ENCODE data around the gene DOCK2.

DOCK2 gene

GRCh38 chr5:169871826-169872490 lies 234.9 kb downstream of the DOCK2 start:
- DNase-seq, result no peak

DNA sequence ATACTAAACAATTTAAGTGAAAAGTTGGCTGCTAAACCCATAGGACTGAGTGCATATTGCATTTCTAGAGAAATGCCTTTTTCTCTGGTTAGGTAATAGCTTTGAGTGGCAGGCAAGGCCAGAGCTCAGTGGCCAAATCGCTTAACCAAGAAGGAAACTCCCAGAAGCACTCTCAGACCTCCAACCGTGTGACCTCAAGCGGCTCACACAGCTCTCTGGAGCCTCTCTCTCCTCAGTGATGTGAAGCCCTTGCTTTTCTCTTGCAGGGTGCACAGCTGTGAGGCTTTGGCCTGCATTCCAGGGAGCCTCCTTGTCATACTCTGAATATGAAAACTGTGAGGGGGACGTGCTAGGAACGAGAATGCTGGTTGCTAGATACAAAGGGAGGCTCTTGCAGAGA lies 236.6 kb downstream of the DOCK2 start:
- no peak for DNase-seq

GRCh38 chr5:169874621-169875020 lies 237.5 kb downstream of the DOCK2 start:
- no peak for DNase-seq

DNA sequence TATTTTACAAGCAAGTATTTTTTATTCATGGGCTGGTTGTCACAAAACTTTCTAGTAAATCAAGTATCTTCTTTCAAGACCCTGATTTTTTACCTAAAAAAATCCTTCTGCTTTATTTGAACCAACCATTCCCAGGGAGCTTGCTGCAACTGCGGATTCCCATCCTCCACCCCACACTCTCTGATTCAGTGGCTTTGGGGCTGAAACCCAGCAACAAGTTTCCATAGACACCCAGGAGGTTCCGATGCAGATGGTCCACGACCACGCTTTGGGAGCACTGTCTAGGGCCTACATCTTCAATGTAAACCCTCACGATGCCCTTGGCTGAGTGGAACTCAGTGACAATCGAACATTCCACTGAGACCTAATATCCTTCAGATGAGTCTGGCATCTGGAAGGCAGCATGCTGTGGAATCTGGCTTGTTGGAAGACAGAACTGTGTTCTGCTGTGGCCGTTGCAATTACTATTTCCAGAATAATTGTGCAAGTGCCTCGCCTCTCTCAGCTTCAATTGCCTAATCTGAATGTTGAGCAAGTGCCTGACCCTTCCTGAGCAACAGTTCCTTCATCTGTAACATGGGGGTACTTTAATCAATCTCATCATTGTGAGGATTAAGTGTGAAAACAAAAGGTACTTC lies 238.1 kb downstream of the DOCK2 start:
- no peak for DNase-seq

GRCh38 chr5:169875731-169876130 lies 238.7 kb downstream of the DOCK2 start:
- DNase-seq, result no peak

DNA sequence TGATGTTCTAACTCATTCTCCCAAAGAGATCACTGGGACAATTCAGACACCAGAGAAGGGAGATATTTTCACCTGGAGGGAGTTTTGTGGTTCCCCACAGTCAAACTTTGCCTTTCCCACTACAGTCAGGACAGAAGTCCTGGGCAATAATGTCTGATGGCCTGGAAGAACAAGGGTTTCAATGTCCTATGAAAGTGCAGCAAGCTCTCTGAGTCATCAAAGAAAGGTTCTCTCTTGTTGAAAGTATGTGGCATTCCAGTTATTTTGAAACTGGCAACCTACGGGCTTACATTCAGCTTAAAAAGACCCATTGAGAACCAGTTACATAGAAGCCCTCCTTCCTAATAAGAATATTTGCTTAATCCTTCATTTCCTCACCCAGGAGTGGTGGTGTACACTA lies 239.3 kb downstream of the DOCK2 start:
- no peak for DNase-seq

- DNase-seq, result no peak
Measured at GRCh38 chr5:169880012-169880663, 243.1 kb downstream of the DOCK2 start.

DNA sequence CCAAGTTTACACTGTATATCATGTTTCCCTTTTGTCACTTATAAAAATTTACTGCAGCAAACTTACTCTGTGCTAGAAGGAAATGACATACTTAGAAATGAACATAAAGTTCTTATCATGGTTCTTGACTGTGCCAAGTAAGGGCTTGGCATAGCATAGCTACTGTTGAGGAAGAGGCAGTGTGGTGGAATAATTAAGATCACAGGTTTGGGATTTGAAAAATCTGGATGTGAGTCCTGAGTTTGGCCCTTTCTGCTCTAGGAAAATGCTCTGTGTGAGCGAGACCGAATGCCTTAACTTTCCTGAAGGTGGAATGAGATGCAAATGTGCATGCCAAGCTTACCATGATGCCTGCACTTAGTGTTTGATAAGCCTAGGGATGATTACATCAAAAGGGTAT lies 243.7 kb downstream of the DOCK2 start:
- DNase-seq, result no peak

DNA sequence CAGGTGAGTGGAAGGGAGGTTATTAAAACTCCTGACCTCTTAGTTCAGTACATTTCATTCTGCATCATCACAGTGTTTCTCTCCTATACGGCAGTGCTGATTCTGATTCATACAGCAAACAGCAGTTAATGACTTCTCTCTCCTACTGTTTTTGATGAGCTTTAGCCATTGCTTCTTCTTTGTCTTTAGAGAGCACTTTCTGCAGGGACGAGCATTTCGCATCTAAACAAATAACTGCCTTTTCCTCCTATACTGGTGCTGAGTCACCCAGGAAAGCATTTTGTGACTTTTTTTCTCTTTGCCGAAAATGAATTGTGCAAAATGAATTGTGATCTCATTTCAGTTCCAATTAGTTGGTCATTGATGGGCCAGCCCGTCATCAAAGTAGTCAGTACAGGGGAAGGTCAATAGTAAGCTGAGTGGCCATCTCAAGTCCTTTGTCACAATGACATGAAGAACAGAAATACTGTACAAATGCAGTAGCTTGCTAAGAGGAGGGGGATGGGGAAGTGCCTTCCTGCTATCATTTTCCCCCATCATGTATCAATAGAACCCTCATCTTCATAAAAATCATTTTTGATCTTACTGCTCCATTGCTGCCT lies 244.7 kb downstream of the DOCK2 start:
- no peak for DNase-seq

GRCh38 chr5:169886033-169886432 lies 249.0 kb downstream of the DOCK2 start:
- DNase-seq, result no peak

GRCh38 chr5:169886677-169887076 lies 249.6 kb downstream of the DOCK2 start:
- DNase-seq, result no peak

DNA sequence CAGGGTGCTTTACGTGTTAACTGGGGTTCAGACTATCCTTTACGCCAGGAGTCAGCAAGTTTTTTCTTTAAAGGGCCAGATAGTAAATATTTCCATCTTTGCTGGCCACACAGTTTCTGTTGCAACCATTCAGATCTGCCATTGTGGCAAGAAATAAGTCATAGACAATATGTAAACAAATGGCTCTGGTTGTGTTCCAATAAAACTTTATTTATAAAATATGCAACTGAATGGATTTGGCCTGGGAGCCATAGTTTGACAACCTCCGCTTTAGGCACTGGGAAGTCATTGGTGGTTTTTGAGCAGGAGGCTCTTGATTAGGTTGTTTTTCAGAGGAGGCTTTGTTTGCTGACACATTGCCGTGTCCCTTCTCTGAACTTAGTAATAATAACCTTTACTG lies 252.5 kb downstream of the DOCK2 start:
- no peak for DNase-seq

GRCh38 chr5:169893010-169893409 lies 255.9 kb downstream of the DOCK2 start:
- DNase-seq, result no peak

DNA sequence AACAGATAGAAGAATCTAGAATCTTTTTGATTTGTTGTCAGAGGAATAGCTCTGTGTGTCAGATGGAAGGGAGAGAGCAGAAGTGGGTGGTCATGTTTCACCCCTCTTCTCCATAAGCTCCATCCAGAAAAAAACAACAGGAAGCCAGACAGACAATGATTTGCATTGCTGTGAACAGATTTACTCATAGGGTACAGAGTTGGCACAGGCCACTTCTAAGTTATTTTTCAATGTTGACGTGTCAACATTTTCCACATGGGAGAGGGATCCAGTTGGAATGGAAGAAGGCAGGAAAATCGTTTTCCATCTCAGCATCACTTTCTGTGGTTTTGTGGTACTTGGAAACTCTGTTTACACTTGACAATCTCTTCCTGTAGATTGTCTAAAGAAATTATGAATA lies 256.5 kb downstream of the DOCK2 start:
- no peak for DNase-seq

- DNase-seq, result no peak
Measured at GRCh38 chr5:169895926-169896325, 258.9 kb downstream of the DOCK2 start.

DNA sequence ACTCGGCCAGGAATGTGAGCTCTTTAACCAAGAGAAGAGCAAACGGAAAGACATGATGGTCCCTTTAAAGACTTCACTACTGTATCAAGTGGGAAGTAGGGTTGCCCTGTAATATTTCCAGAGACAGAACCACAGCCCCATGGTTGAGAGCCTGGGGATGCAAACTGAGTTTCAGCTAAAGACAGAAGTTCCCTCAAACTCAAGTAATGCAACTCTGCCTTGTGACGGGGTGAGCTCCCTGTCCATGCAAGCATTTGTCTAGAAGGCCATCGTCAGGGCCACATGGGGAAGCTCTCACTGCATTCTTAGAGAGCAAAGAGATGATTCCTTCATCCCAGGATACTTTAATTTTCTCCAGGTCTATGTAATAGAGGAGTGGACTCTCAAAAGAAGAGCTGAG lies 260.4 kb downstream of the DOCK2 start:
- no peak for DNase-seq

DNA sequence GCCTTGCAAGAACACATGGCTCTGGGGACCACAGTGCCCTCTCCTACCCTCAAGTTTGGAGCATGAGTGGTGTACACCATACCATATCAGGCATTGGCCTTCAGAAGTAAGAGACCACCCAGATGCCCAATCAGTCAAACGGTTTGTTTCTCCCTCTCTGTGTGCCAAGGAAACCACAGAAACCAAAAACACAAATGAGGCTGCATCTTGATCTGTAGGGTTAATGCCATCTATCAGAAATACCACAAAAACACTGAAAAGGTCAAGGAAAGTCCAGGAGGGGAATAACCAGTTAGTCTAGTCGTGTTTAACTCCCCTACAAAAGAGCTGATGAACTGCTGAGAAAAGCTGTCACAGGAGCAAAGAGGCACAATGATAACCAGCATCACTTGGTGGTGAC lies 264.8 kb downstream of the DOCK2 start:
- DNase-seq, result no peak

- DNase-seq, result no peak
Measured at GRCh38 chr5:169904059-169904458, 267.0 kb downstream of the DOCK2 start.

- DNase-seq, result no peak
Measured at GRCh38 chr5:169904508-169904907, 267.4 kb downstream of the DOCK2 start.

DNA sequence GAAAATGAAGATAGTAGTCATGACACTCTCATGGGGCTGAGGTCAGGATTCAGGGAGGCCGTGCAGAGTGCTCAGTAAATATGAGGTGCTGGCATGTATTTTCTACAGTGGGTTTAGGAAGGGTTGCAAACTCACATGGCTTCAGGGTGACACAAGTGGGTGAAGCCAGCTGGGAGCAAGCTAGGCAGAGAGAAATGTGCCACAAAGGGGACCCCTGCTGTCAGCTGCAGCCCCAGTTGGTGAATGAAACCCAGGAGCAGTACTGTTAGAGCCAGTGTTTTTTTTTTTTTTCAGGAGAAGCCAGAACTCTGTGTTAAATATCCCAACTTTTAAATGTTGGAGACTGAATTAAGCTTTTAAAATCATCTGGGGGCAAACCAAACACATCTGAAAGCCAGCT lies 267.9 kb downstream of the DOCK2 start:
- DNase-seq, result no peak

DNA sequence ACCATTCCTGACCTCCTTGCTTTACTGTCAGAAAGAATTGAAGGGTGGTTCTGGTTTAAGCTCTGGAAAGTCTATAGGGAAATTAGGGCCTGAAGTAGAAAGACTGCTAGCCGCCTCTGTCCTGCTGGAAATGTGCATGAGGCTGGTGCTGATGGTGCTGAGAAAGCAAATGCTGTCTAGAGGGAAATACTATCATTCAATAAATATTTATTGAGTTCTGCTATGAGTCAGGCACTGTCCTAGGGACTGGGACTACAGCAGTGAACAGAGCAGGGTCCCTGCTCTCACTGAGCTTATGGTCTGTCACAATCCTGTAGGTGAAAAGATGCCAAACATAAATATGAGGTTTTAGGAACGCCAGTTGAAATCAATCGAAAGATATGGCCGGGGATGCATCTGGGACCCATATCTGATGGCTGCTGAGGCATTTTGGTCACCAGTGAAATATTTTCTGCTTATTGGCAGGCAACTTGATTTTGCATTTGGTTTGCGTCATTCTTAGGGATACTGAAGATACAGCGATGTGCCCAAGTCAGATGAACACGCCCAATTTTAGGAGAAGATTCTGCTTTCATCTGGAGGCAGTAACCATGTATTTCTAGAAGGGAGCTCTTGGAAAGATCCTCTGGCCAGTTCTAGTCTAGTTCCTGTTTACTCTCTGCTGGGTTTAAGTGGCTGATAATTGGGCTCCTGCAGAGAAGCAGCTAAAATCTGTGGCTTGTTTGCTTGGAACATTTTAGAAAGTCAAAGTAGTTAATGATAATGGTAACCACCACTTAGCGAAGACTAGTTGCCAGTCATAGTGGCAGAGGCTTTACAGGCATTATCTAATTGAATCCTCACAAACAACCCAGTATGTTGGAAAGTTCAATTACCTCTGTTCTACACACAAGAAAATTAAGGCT lies 269.9 kb downstream of the DOCK2 start:
- no peak for DNase-seq

DNA sequence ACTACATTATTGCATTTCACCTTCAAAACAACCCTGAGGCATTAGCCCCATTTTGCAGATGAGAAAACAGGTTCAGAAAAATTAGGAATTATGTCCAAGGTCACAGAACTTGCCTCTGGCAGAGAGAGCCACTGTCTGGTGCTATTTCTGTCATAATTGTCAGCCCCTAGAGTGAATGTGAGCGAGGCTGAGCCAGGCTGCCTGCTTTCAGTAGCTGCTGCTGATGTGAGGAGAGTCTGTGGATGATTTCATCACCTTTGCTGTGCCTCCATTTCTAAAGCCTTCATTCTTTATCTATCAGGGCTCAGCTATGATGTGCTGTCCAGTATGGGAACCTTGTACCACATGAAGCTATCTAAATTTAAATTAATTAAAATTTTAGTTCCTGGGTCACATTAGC lies 271.8 kb downstream of the DOCK2 start:
- no peak for DNase-seq

DNA sequence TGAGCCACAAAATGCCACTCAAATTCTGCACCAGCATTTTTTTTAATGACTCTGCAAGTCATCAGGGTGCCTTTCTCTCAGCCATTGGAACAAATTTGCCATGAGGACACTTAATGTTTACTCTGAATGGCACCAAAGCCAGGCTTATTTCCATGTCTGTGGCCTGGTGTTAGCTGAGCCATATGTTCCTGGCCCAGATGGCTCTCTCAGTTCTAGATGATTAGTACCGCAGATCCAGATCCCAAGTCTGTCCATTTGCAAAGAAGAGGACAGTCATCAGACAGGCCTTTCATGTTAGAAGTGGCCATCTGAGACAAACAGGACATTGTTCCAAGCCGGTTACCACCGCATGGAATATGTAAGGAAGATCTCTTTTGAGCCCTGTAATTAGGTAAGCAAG lies 272.9 kb downstream of the DOCK2 start:
- DNase-seq, result no peak
